ENCODE measurements around the gene ALDOC.

DNA sequence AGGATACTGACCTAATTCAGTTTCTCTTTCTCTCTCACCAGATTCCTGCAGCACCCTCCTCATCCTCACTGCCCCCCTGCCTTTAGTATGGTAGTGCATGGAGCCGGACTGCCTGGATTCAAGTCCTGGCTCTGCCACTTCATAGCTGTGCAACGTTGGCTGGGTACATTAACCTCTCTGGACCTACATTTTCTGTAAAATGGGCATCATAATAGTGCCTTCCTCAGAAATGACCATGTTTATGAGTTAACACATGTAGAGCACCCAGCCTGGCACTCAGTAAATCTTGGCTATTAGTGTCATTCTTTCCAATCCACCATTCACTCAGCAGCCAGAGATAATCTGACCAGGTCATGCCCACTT is 31.6 kb downstream of the ALDOC start:
- TF ChIP-seq, protein P1, sequence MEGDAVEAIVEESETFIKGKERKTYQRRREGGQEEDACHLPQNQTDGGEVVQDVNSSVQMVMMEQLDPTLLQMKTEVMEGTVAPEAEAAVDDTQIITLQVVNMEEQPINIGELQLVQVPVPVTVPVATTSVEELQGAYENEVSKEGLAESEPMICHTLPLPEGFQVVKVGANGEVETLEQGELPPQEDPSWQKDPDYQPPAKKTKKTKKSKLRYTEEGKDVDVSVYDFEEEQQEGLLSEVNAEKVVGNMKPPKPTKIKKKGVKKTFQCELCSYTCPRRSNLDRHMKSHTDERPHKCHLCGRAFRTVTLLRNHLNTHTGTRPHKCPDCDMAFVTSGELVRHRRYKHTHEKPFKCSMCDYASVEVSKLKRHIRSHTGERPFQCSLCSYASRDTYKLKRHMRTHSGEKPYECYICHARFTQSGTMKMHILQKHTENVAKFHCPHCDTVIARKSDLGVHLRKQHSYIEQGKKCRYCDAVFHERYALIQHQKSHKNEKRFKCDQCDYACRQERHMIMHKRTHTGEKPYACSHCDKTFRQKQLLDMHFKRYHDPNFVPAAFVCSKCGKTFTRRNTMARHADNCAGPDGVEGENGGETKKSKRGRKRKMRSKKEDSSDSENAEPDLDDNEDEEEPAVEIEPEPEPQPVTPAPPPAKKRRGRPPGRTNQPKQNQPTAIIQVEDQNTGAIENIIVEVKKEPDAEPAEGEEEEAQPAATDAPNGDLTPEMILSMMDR (conservative IDR thresholded peaks at IDR 0.05 in 1 of 2, IDR thresholded peaks at IDR 0.05 in 1 of 2; ENCODE audit: low read depth in 1 of 2, low read length in 2 of 2), result no peak
- no peak for TF ChIP-seq EZH2 (IDR thresholded peaks at IDR 0.05; ENCODE audit: low read length, missing control alignments)

Data from fibroblast of lung (primary cell).